Measurements from ENCODE around the gene CSAD.

Gene CSAD

GRCh38 chr12:53191096-53191884, 10.6 kb upstream of the CSAD start:
- no CpG with 5 or more reads among the region's 11 CpGs for WGBS (ENCODE audit: insufficient coverage, insufficient read length)
- H3K4me3 ChIP-seq (ENCODE audit: low read length): no peak overlapping the region
- H3K27ac ChIP-seq (ENCODE audit: low read length): no peak overlapping the region
- no peak for DNase-seq (ENCODE audit: low read depth, low spot score)
- H3K4me1 ChIP-seq (ENCODE audit: control insufficient read depth, insufficient read depth, low read length): peaks cover 2% of the 10 kb centered on the region; the same call in 1 of the 2 replicates
- H3K9me3 ChIP-seq (ENCODE audit: control insufficient read depth, insufficient read depth, low read length): no peaks in the 10 kb centered on the region
- peaks cover 5% of the 10 kb centered on the region; the same call in 1 of the 2 replicates for H3K36me3 ChIP-seq (ENCODE audit: control insufficient read depth, insufficient read depth, low read length)
- H3K27me3 ChIP-seq (ENCODE audit: control insufficient read depth, insufficient read depth, low read length): peaks cover 4% of the 10 kb centered on the region

GRCh38 chr12:53190108-53190729, 9.5 kb upstream of the CSAD start:
- no peak overlapping the region for H3K27ac ChIP-seq (ENCODE audit: low read length)
- no peak for DNase-seq (ENCODE audit: low read depth, low spot score)
- H3K27me3 ChIP-seq (ENCODE audit: control insufficient read depth, insufficient read depth, low read length): peaks cover 2% of the 10 kb centered on the region
- H3K36me3 ChIP-seq (ENCODE audit: control insufficient read depth, insufficient read depth, low read length): peaks cover 6% of the 10 kb centered on the region; the same call in 1 of the 2 replicates
- WGBS (ENCODE audit: insufficient coverage, insufficient read length): no CpG with 5 or more reads among the region's 14 CpGs
- H3K4me3 ChIP-seq (ENCODE audit: low read length): no peak overlapping the region
- peaks cover 2% of the 10 kb centered on the region; the same call in 1 of the 2 replicates for H3K4me1 ChIP-seq (ENCODE audit: control insufficient read depth, insufficient read depth, low read length)
- no peaks in the 10 kb centered on the region for H3K9me3 ChIP-seq (ENCODE audit: control insufficient read depth, insufficient read depth, low read length)

- Histone ChIP-seq H3K9me3 (ENCODE audit: control insufficient read depth, insufficient read depth, low read length) (no peaks in the 10 kb centered on the region), H3K4me3 (ENCODE audit: low read length) (no peak overlapping the region), H3K36me3 (ENCODE audit: control insufficient read depth, insufficient read depth, low read length) (peaks cover 12% of the 10 kb centered on the region; the same call in 1 of the 2 replicates), H3K4me1 (ENCODE audit: control insufficient read depth, insufficient read depth, low read length) (peaks cover 2% of the 10 kb centered on the region; the same call in 1 of the 2 replicates), H3K27ac (ENCODE audit: low read length) (no peak overlapping the region), H3K27me3 (ENCODE audit: control insufficient read depth, insufficient read depth, low read length) (no peaks in the 10 kb centered on the region)
- no peak for DNase-seq (ENCODE audit: low read depth, low spot score)
- no CpG with 5 or more reads among the region's 15 CpGs for WGBS (ENCODE audit: insufficient coverage, insufficient read length)
Measured at GRCh38 chr12:53187145-53187899, 6.6 kb upstream of the CSAD start.

GRCh38 chr12:53186745-53187144, 6.0 kb upstream of the CSAD start:
- no peak for DNase-seq (ENCODE audit: low read depth, low spot score)
- no CpG with 5 or more reads among the region's 4 CpGs for WGBS (ENCODE audit: insufficient coverage, insufficient read length)
- Histone ChIP-seq H3K9me3 (ENCODE audit: control insufficient read depth, insufficient read depth, low read length) (no peaks in the 10 kb centered on the region), H3K27me3 (ENCODE audit: control insufficient read depth, insufficient read depth, low read length) (no peaks in the 10 kb centered on the region), H3K4me1 (ENCODE audit: control insufficient read depth, insufficient read depth, low read length) (peaks cover 2% of the 10 kb centered on the region; the same call in 1 of the 2 replicates), H3K27ac (ENCODE audit: low read length) (no peak overlapping the region), H3K36me3 (ENCODE audit: control insufficient read depth, insufficient read depth, low read length) (peaks cover 12% of the 10 kb centered on the region; the same call in 1 of the 2 replicates), H3K4me3 (ENCODE audit: low read length) (no peak overlapping the region)

GRCh38 chr12:53185582-53186153, 4.9 kb upstream of the CSAD start:
- no peaks in the 10 kb centered on the region for H3K9me3 ChIP-seq (ENCODE audit: control insufficient read depth, insufficient read depth, low read length)
- no peak overlapping the region for H3K27ac ChIP-seq (ENCODE audit: low read length)
- no peaks in the 10 kb centered on the region for H3K27me3 ChIP-seq (ENCODE audit: control insufficient read depth, insufficient read depth, low read length)
- no CpG with 5 or more reads among the region's 3 CpGs for WGBS (ENCODE audit: insufficient coverage, insufficient read length)
- no peak for DNase-seq (ENCODE audit: low read depth, low spot score)
- H3K4me3 ChIP-seq (ENCODE audit: low read length): no peak overlapping the region
- H3K36me3 ChIP-seq (ENCODE audit: control insufficient read depth, insufficient read depth, low read length): peaks cover 12% of the 10 kb centered on the region; the same call in 1 of the 2 replicates
- H3K4me1 ChIP-seq (ENCODE audit: control insufficient read depth, insufficient read depth, low read length): peaks cover 2% of the 10 kb centered on the region; the same call in 1 of the 2 replicates

GRCh38 chr12:53184828-53185227, 4.1 kb upstream of the CSAD start:
- H3K36me3 ChIP-seq (ENCODE audit: control insufficient read depth, insufficient read depth, low read length): peaks cover 12% of the 10 kb centered on the region; the same call in 1 of the 2 replicates
- peaks cover 2% of the 10 kb centered on the region; the same call in 1 of the 2 replicates for H3K4me1 ChIP-seq (ENCODE audit: control insufficient read depth, insufficient read depth, low read length)
- no peak for DNase-seq (ENCODE audit: low read depth, low spot score)
- no peaks in the 10 kb centered on the region for H3K9me3 ChIP-seq (ENCODE audit: control insufficient read depth, insufficient read depth, low read length)
- H3K27me3 ChIP-seq (ENCODE audit: control insufficient read depth, insufficient read depth, low read length): no peaks in the 10 kb centered on the region
- no peak overlapping the region for H3K27ac ChIP-seq (ENCODE audit: low read length)
- H3K4me3 ChIP-seq (ENCODE audit: low read length): no peak overlapping the region
- WGBS (ENCODE audit: insufficient coverage, insufficient read length): no CpG with 5 or more reads among the region's 6 CpGs

- no peak for DNase-seq (ENCODE audit: low read depth, low spot score)
- no peaks in the 10 kb centered on the region for H3K9me3 ChIP-seq (ENCODE audit: control insufficient read depth, insufficient read depth, low read length)
- H3K4me3 ChIP-seq (ENCODE audit: low read length): no peak overlapping the region
- WGBS (ENCODE audit: insufficient coverage, insufficient read length): no CpG with 5 or more reads among the region's 2 CpGs
- H3K4me1 ChIP-seq (ENCODE audit: control insufficient read depth, insufficient read depth, low read length): no peaks in the 10 kb centered on the region
- peaks cover 12% of the 10 kb centered on the region; the same call in 1 of the 2 replicates for H3K36me3 ChIP-seq (ENCODE audit: control insufficient read depth, insufficient read depth, low read length)
- H3K27me3 ChIP-seq (ENCODE audit: control insufficient read depth, insufficient read depth, low read length): peaks cover 4% of the 10 kb centered on the region; the same call in 1 of the 2 replicates
- H3K27ac ChIP-seq (ENCODE audit: low read length): no peak overlapping the region
Measured at GRCh38 chr12:53182903-53183302, 2.2 kb upstream of the CSAD start.

GRCh38 chr12:53181935-53182334, 1.2 kb upstream of the CSAD start:
- DNase-seq (ENCODE audit: low read depth, low spot score): no peak
- no peaks in the 10 kb centered on the region for H3K4me1 ChIP-seq (ENCODE audit: control insufficient read depth, insufficient read depth, low read length)
- no peak overlapping the region for H3K27ac ChIP-seq (ENCODE audit: low read length)

GRCh38 chr12:53180931-53181645, 363 bp upstream of the CSAD start:
- H3K4me3 ChIP-seq (ENCODE audit: low read length): peak overlapping the region; percentile 75
- H3K27ac ChIP-seq (ENCODE audit: low read length): no peak overlapping the region
- no peaks in the 10 kb centered on the region for H3K4me1 ChIP-seq (ENCODE audit: control insufficient read depth, insufficient read depth, low read length)
- H3K9me3 ChIP-seq (ENCODE audit: control insufficient read depth, insufficient read depth, low read length): no peaks in the 10 kb centered on the region
- DNase-seq (ENCODE audit: low read depth, low spot score): peak; percentile 48
- no CpG with 5 or more reads among the region's 57 CpGs for WGBS (ENCODE audit: insufficient coverage, insufficient read length)
- peaks cover 6% of the 10 kb centered on the region; the same call in 1 of the 2 replicates for H3K36me3 ChIP-seq (ENCODE audit: control insufficient read depth, insufficient read depth, low read length)
- peaks cover 6% of the 10 kb centered on the region; the same call in 1 of the 2 replicates for H3K27me3 ChIP-seq (ENCODE audit: control insufficient read depth, insufficient read depth, low read length)

More at GRCh38 chr12:53181935-53182334, 1.2 kb upstream of the CSAD start:
- Histone ChIP-seq H3K36me3 (ENCODE audit: control insufficient read depth, insufficient read depth, low read length) (peaks cover 8% of the 10 kb centered on the region; the same call in 1 of the 2 replicates), H3K9me3 (ENCODE audit: control insufficient read depth, insufficient read depth, low read length) (no peaks in the 10 kb centered on the region), H3K4me3 (ENCODE audit: low read length) (no peak overlapping the region; the same call in 1 of the 2 replicates), H3K27me3 (ENCODE audit: control insufficient read depth, insufficient read depth, low read length) (peaks cover 4% of the 10 kb centered on the region; the same call in 1 of the 2 replicates)
- WGBS (ENCODE audit: insufficient coverage, insufficient read length): no CpG with 5 or more reads among the region's 2 CpGs

Data from iPS DF 6.9 (cell line).